GM12801 (cell line): ENCODE results near the gene GLP2R.

Experiments
- TF ChIP-seq, protein P1 (sequence below): IDR thresholded peaks from one replicate; pipeline ENCODE4 v1.5.1; 2011; ENCODE audit warnings: control low read depth; ENCODE audit not compliant: insufficient read length; ENCODE audit errors: extremely low read depth

GLP2R gene

DNA sequence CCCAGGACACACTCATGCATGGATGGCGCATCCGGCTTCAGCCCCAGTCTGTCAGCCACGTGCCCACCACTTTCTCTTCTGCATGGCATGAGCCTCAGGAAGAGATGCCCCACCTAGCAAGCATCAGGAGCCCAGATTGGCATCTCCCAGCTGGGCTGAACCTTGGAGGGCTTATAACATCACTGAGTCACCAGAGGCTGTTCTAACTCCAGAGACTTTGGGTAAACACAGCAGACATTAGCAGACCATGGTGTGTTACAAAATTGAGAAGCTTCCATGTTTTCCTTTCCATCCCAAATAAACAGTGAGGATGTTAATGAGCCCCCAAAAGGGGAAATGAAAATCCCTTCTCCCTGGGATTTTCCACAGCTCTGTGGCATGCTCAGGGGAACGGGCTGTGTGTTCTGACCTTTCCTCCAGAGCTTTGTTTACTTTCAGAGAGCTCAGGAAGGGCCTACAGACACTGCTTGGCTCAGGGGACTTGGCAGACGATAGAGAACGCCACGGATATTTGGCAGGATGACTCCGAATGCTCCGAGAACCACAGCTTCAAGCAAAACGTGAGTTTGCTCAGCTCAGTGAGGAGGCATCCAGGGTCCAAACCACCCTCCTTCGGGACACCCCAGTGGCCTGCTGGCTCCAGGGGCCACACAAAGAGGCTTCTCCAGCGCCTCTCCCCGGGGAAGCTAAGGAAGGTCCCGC, 16.5 kb downstream of the GLP2R start:
- TF ChIP-seq, protein P1, sequence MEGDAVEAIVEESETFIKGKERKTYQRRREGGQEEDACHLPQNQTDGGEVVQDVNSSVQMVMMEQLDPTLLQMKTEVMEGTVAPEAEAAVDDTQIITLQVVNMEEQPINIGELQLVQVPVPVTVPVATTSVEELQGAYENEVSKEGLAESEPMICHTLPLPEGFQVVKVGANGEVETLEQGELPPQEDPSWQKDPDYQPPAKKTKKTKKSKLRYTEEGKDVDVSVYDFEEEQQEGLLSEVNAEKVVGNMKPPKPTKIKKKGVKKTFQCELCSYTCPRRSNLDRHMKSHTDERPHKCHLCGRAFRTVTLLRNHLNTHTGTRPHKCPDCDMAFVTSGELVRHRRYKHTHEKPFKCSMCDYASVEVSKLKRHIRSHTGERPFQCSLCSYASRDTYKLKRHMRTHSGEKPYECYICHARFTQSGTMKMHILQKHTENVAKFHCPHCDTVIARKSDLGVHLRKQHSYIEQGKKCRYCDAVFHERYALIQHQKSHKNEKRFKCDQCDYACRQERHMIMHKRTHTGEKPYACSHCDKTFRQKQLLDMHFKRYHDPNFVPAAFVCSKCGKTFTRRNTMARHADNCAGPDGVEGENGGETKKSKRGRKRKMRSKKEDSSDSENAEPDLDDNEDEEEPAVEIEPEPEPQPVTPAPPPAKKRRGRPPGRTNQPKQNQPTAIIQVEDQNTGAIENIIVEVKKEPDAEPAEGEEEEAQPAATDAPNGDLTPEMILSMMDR, result no peak

DNA sequence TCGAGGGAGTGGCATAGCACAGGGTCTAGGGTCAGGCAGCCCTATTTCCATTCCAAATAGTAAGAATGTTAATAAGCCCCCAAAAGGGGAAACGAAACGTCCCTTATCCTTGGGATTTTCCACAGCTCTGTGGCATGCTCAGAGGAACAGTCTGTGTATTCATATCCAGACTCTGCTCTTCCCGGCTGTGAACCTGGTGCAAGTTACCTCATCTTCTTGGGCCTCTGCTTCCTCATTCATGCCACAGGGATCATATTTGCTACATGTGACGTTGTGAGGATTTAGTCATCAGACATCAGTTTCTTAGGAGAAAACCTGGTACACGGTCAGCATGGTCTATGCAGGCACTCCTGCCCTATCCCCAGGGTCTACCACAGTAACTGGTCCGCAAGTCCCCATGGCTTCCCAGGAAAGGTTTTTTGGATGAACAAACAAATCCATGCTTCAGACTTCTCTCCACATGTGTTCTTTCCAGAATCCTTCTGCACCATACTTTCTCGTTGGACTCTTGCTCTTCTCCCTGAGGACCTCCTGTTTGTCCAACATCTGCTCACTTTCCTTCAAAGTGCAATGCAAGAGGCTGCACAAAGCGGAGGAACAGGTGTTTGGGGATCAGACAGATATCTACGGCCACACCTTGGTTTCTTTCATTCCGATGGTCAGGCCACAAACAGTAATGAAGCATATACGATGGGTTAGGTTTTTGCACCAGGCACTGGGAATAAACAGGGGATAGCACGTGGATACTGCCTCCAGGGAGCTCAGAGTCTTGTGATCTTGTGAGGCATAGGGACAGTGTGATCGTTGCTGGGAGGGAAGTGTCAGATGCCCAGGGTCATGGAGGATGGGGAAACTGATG, 17.7 kb downstream of the GLP2R start:
- TF ChIP-seq, protein P1, result no peak

DNA sequence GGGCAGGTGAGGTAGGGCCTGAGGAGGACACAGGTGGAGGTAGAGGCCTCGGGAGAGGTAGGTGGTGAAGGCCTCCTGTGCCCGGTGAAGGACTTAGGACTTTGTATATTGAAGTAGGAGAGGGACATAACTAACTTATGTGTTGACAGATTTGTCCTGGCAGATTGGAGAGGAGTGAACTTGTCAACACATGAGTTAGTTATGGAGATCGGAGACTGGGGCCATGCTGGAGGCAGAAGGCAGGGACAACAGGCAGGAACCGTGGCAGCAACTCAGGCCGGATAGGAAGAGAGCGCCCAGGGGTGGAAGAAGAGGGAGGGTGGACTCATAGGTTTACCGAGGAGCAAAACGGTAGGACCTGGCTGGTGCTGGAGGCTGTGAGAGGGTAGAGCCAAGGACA, 18.4 kb downstream of the GLP2R start:
- TF ChIP-seq, protein P1, result no peak

DNA sequence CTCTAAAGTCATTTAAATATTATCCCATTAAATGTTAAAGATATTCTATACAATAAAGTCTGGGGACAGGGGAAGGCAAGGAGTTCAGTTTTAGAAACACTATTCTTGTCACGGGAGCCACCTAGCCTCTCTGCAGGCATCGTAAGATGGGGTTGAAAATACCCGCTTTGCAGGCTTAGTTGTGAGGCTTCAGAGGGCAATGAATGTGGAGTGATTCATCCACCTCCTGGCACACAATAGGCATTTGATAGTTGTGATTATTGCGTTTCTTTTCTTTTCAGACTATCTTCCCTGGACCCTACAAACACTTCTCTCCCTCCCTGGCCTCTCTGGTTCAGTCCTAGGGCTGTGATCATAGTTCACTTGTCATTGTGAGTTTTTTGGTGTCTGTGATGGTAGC, 19.6 kb downstream of the GLP2R start:
- TF ChIP-seq, protein P1, result no peak

DNA sequence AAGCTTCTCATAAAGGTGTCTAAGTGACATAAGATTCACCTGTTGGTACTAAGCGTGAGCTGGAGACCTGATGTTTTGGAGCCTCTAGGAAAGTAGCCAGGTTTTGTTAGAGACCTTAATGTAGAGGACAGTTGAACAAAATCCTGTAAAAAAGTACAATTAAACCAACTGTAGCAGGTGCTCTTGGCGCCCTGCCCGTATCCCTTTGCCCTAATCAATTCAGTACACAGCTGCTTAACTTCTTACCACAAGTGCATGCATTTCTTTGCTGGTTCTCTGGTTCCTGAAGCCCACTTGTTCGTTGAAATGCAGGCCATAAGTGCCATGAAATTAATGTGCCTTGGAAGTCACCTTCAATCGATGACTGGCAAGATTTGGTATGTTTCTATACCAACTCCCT, 24.4 kb downstream of the GLP2R start:
- TF ChIP-seq, protein P1, result no peak

DNA sequence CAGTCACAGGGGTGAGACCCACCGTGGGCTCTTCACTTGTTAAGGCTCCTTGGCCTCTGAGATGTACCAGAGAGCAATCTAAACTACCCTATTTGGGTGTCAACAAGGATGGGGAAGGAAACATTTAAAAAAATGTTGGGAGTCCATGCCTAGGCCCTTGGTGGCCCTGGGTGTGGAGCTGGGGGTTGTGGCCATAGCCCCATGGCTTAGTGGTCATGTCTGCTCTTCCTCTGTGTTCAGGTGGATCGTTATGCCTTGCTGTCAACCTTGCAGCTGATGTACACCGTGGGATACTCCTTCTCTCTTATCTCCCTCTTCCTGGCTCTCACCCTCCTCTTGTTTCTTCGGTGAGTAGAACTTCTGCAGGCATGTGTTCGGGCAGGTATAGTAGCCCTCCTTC, 28.5 kb downstream of the GLP2R start:
- TF ChIP-seq, protein P1, result no peak

DNA sequence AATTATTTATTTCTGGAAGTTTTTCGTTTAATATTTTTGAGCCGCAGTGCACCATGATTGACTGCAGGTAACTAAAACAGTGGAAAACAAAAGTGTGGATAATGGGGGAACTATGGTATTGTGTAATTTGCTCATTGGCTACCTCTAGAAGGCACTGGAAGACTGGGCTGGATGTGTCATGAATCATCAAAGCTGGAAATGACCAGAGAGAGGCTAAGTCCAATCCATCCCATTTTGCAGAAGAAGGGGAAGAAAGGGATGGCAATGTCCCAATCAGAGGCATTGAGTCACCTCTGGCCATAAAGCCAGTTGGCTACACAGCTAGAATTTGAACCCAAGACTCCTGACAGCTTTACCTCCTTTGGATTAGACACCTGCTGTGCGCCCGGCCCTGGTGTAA, 29.3 kb downstream of the GLP2R start:
- TF ChIP-seq, protein P1, result no peak
